HCT116 (cell line): ENCODE measurements around the gene TTLL4. TPM values are rescaled to one million over a fixed set of nuclear protein-coding genes. Genes with fewer than 3 reads are reported as not detected.

Source experiments
- ATAC-seq: fragments of 200-7000 bp; cut with Tn5 transposase; 2 replicates; pipeline ENCODE4 v1.9.1; 2020; ENCODE audit warnings: mild to moderate bottlenecking, moderate library complexity
- BruUV-seq: library from RNA; stranded (reverse); fragments of 400-500 nt; replicated peaks from 2 replicates; lab custom pipeline; 2021; lab: Mats Ljungman, UMichigan
- CTCF ChIA-PET: fragments of 300-600 bp; sonication (Branson Sonifier 250); formaldehyde crosslinking; loops from one replicate; lab custom pipeline; 2021; ENCODE audit warnings: antibody characterized with exemption; lab: Charles Lee
- POLR2A ChIA-PET: fragments of 300-600, 350-600 bp; sonication (Branson Sonifier 250); formaldehyde crosslinking; loops from one replicate; lab custom pipeline; 2021; ENCODE audit warnings: antibody characterized with exemption; lab: Charles Lee
- RAD21 ChIA-PET, 2 experiments: fragments of 300-600 bp; sonication (Branson Sonifier 250); formaldehyde crosslinking; loops; one replicate each; lab custom pipeline; 2023; ENCODE audit warnings: low total read pairs in 2 of 2; ENCODE audit not compliant: uncharacterized antibody in 2 of 2, unreplicated experiment in 2 of 2, low non-redundant PET in 1 of 2; lab: Charles Lee
- DNase-seq: peaks from one replicate; pipeline ENCODE4 v3.0.0-alpha.2; 2010; ENCODE audit warnings: low read depth, low spot score
- H2AFZ ChIP-seq: fragments of 200-600 bp; shearing (Covaris generic), sonication (generic); 2 replicates; pipeline ENCODE4 v1.6.1; 2017; ENCODE audit warnings: low read depth, mixed run types, mixed read lengths, antibody characterized with exemption, low read length; ENCODE audit not compliant: poor library complexity, severe bottlenecking
- H3K27ac ChIP-seq: 2 replicates; pipeline ENCODE4 v1.5.1; 2012; ENCODE audit warnings: low read depth, low read length
- H3K27me3 ChIP-seq: fragments of 200-600 bp; sonication (generic); 2 replicates; pipeline ENCODE4 v1.6.1; 2016; ENCODE audit warnings: mixed run types, low read length, mixed read lengths; ENCODE audit not compliant: insufficient read depth
- H3K36me3 ChIP-seq, 2 experiments: fragments of 200-500 bp in 1 of 2; fragments of 200-600 bp in 1 of 2; sonication (Bioruptor generic) in 1 of 2; sonication (generic) in 1 of 2; 2 replicates each; pipeline versions ENCODE4 v1.5.1 to v1.6.1; 2014 to 2016; ENCODE audit warnings: low read length in 2 of 2, inconsistent platforms in 1 of 2, mixed read lengths in 1 of 2, mixed run types in 1 of 2; ENCODE audit not compliant: insufficient read depth in 2 of 2, control insufficient read depth in 1 of 2
- H3K4me1 ChIP-seq, 2 experiments: fragments of 200-600 bp in 1 of 2; sonication (generic) in 1 of 2; 2 replicates each; pipeline versions ENCODE4 v1.5.1 to v1.6.1; 2012 to 2017; ENCODE audit warnings: low read length in 2 of 2, inconsistent platforms in 1 of 2, mild to moderate bottlenecking in 1 of 2, mixed read lengths in 1 of 2, mixed run types in 1 of 2, moderate library complexity in 1 of 2; ENCODE audit not compliant: insufficient read depth in 2 of 2, control insufficient read depth in 1 of 2
- H3K4me2 ChIP-seq: fragments of 200-600 bp; sonication (generic); 2 replicates; pipeline ENCODE4 v1.6.1; 2017; ENCODE audit warnings: mixed run types, low read length, mixed read lengths
- H3K4me3 ChIP-seq, 2 experiments: fragments of 200-600 bp in 1 of 2; sonication (generic) in 1 of 2; replicated peaks in 1 of 2; 2 replicates each; pipeline ENCODE4 v1.5.1; 2011 to 2016; ENCODE audit warnings: low read length in 2 of 2, control low read depth in 1 of 2, low read depth in 1 of 2, mild to moderate bottlenecking in 1 of 2, mixed read lengths in 1 of 2, mixed run types in 1 of 2
- H3K79me2 ChIP-seq: fragments of 200-600 bp; sonication (generic); 2 replicates; pipeline ENCODE4 v1.6.1; 2017; ENCODE audit warnings: mild to moderate bottlenecking, mixed run types, low read length, moderate library complexity, mixed read lengths; ENCODE audit not compliant: insufficient read depth
- H3K9ac ChIP-seq: fragments of 200-600 bp; sonication (generic); 2 replicates; pipeline ENCODE4 v1.6.1; 2016; ENCODE audit warnings: low read length, mixed read lengths
- H3K9me2 ChIP-seq: fragments of 200-600 bp; sonication (generic), shearing (Covaris generic); 2 replicates; pipeline ENCODE4 v1.6.1; 2017; ENCODE audit warnings: mixed run types, mild to moderate bottlenecking, moderate library complexity; ENCODE audit not compliant: insufficient read depth
- H3K9me3 ChIP-seq, 2 experiments: fragments of 200-500 bp in 1 of 2; fragments of 200-600 bp in 1 of 2; sonication (Bioruptor generic) in 1 of 2; sonication (generic) in 1 of 2; 2 replicates each; pipeline ENCODE4 v1.6.1; 2014 to 2017; ENCODE audit warnings: low read length in 2 of 2, mixed read lengths in 2 of 2, inconsistent platforms in 1 of 2, low read depth in 1 of 2, mild to moderate bottlenecking in 1 of 2, mixed run types in 1 of 2, moderate library complexity in 1 of 2; ENCODE audit not compliant: control insufficient read depth in 1 of 2, insufficient read depth in 1 of 2
- H4K20me1 ChIP-seq: fragments of 200-600 bp; sonication (generic), shearing (Covaris generic); 2 replicates; pipeline ENCODE4 v1.6.1; 2017; ENCODE audit warnings: mixed run types, mild to moderate bottlenecking, moderate library complexity; ENCODE audit not compliant: insufficient read depth
- ATF3 ChIP-seq: IDR thresholded peaks from 2 replicates; pipeline ENCODE4 v1.6.1; 2012
- CBX3 ChIP-seq: IDR thresholded peaks from 2 replicates; pipeline ENCODE4 v1.6.1; 2012; ENCODE audit warnings: low read depth
- CEBPB ChIP-seq: IDR thresholded peaks from 2 replicates; pipeline ENCODE4 v1.6.1; 2012; ENCODE audit warnings: low read depth
- CTCF ChIP-seq, 3 experiments: fragments of 200-600 bp in 1 of 3; sonication (generic) in 1 of 3; IDR thresholded peaks in 2 of 3; conservative IDR thresholded peaks in 1 of 3; 2 replicates each; pipeline ENCODE4 v1.5.1; 2012 to 2017; ENCODE audit warnings: low read depth in 2 of 3, low read length in 2 of 3, antibody characterized with exemption in 1 of 3, borderline replicate concordance in 1 of 3, control low read depth in 1 of 3, mild to moderate bottlenecking in 1 of 3, mixed read lengths in 1 of 3, mixed run types in 1 of 3, moderate library complexity in 1 of 3; ENCODE audit not compliant: insufficient read depth in 1 of 3
- EGR1 ChIP-seq: IDR thresholded peaks from 2 replicates; pipeline ENCODE4 v1.6.1; 2012; ENCODE audit warnings: low read depth
- EZH2 ChIP-seq: fragments of 200-600 bp; sonication (generic); IDR thresholded peaks from 2 replicates; pipeline ENCODE4 v1.6.1; 2017; ENCODE audit warnings: antibody characterized with exemption, mixed run types
- MAX ChIP-seq: IDR thresholded peaks from 2 replicates; pipeline ENCODE4 v1.6.1; 2012
- POLR2A ChIP-seq: IDR thresholded peaks from 2 replicates; pipeline ENCODE4 v1.7.0; 2011; ENCODE audit warnings: borderline replicate concordance; ENCODE audit not compliant: insufficient read depth, insufficient read length; ENCODE audit errors: extremely low read depth
- POLR2AphosphoS5 ChIP-seq: IDR thresholded peaks from 2 replicates; pipeline ENCODE4 v1.6.1; 2011; ENCODE audit warnings: mild to moderate bottlenecking, low read depth, low read length, moderate library complexity
- RAD21 ChIP-seq: IDR thresholded peaks from 2 replicates; pipeline ENCODE4 v1.6.1; 2012; ENCODE audit warnings: low read depth, mild to moderate bottlenecking
- TCF7L2 ChIP-seq: IDR thresholded peaks from 2 replicates; pipeline ENCODE4 v1.7.0; 2011; ENCODE audit warnings: borderline replicate concordance, inconsistent platforms; ENCODE audit not compliant: insufficient read depth, insufficient read length; ENCODE audit errors: extremely low read depth
- ZBTB33 ChIP-seq: IDR thresholded peaks from 2 replicates; pipeline ENCODE4 v1.6.1; 2011; ENCODE audit warnings: mild to moderate bottlenecking, low read length, moderate library complexity; ENCODE audit not compliant: insufficient replicate concordance; ENCODE audit errors: extremely low read depth
- ZNF274 ChIP-seq: fragments of 200-500 bp; sonication (Bioruptor generic); IDR thresholded peaks from 2 replicates; pipeline ENCODE4 v1.6.1; 2014; ENCODE audit warnings: mild to moderate bottlenecking, low read depth, low read length, inconsistent platforms
- intact Hi-C: fragments of 100-400 bp; cut with micrococcal nuclease; formaldehyde crosslinking; loops from 2 replicates; pipeline ENCODE4 v1.10.0; 2022
- total RNA-seq: library from RNA; stranded (reverse); gene quantifications from one replicate; pipeline ENCODE4 v1.2.1, GENCODE V29; 2021; ENCODE audit not compliant: unreplicated experiment

TTLL4 gene
- total RNA-seq, 1 experiment from 2014 or later = 53.0 TPM

GRCh38 chr2:218691234-218691633 lies 19.4 kb upstream of the TTLL4 start:
- H3K36me3 ChIP-seq = peaks cover 4 to 10% of the 10 kb centered on the region in 2 experiments; a peak in 1 of 4 replicates
- no peak overlapping the region for H3K27ac ChIP-seq
- intact Hi-C loops = no loop called here
- DNase-seq (no peak), ATAC-seq (no peak)
- H3K9ac ChIP-seq = no peak overlapping the region
- no peaks in the 10 kb centered on the region for H3K9me3 ChIP-seq
- RAD21 ChIA-PET = no interaction called here
- TF ChIP-seq ATF3 (no peak), EGR1 (no peak), MAX (no peak), ZNF274 (no peak), POLR2A (no peak), CBX3 (no peak)
- TF ChIP-seq, all 23 proteins: peak for 0
- Histone ChIP-seq H2AFZ (no peak overlapping the region), H3K27me3 (no peaks in the 10 kb centered on the region), H3K4me2 (no peak overlapping the region), H4K20me1 (no peaks in the 10 kb centered on the region), H3K9me2 (no peaks in the 10 kb centered on the region), H3K4me3 (no peak overlapping the region), H3K79me2 (no peaks in the 10 kb centered on the region), H3K4me1 (no peaks in the 10 kb centered on the region)
- BruUV-seq = no TSS peak
- POLR2A ChIA-PET = no interaction called here
- CTCF ChIA-PET = no interaction called here

- Histone ChIP-seq H3K79me2 (no peaks in the 10 kb centered on the region), H2AFZ (no peak overlapping the region), H4K20me1 (no peaks in the 10 kb centered on the region), H3K4me1 (no peaks in the 10 kb centered on the region), H3K27me3 (no peaks in the 10 kb centered on the region), H3K9me3 (no peaks in the 10 kb centered on the region), H3K27ac (no peak overlapping the region), H3K9me2 (no peaks in the 10 kb centered on the region), H3K4me3 (no peak overlapping the region), H3K36me3 (peaks cover 5 to 10% of the 10 kb centered on the region in 2 experiments; a peak in 2 of 4 replicates), H3K4me2 (no peak overlapping the region), H3K9ac (no peak overlapping the region)
- ChIA-PET RAD21 (no interaction called here), POLR2A (no interaction called here), CTCF (no interaction called here)
- BruUV-seq = no TSS peak
- no peak for DNase-seq
- ATAC-seq = no peak
- intact Hi-C loops = no loop called here
- TF ChIP-seq ZNF274 (no peak), CTCF (IDR thresholded peaks at IDR 0.05 in 2 of 3, conservative IDR thresholded peaks at IDR 0.05 in 1 of 3; ENCODE audit: borderline replicate concordance in 1 of 3, insufficient read depth in 1 of 3, low read depth in 2 of 3, low read length in 2 of 3) (no peak), EZH2 (no peak), CBX3 (no peak), POLR2AphosphoS5 (no peak), ZBTB33 (no peak), RAD21 (no peak), TCF7L2 (no peak), CEBPB (no peak)
Observed at GRCh38 chr2:218694405-218695145, 16.1 kb upstream of the TTLL4 start.
